Heart left ventricle (tissue), 16 donors: ENCODE data around the gene METRNL. TPM values are rescaled to one million over a fixed set of nuclear protein-coding genes. Genes with fewer than 3 reads are reported as not detected.

Experiments
- ATAC-seq, 4 donors: fragments of 200-7000 bp; cut with Tn5 transposase; one replicate each; pipeline ENCODE4 v1.9.1; 2020 to 2022; ENCODE audit warnings: moderate library complexity in 4 of 4, mild to moderate bottlenecking in 3 of 4, moderate number of reproducible peaks in 1 of 4
- DNase-seq, 5 donors: peaks; one replicate each; pipeline ENCODE4 v3.0.0-alpha.2; 2020
- H3K27ac ChIP-seq, 12 donors: fragments of 200-600 bp; sonication (generic) in 4 of 12; one replicate each; pipeline versions ENCODE4 v1.5.0 to v1.8.0; 2016 to 2022; ENCODE audit warnings: mild to moderate bottlenecking in 2 of 12
- H3K27me3 ChIP-seq, 9 donors: fragments of 200-600 bp; sonication (generic) in 2 of 9; one replicate each; pipeline versions ENCODE4 v1.5.1 to v1.8.0; 2016 to 2022; ENCODE audit warnings: mild to moderate bottlenecking in 3 of 9
- H3K36me3 ChIP-seq, 9 donors: fragments of 200-600 bp; sonication (generic) in 2 of 9; one replicate each; pipeline versions ENCODE4 v1.5.0 to v1.8.0; 2018 to 2022; ENCODE audit warnings: mild to moderate bottlenecking in 2 of 9
- H3K4me1 ChIP-seq, 12 donors: fragments of 200-600 bp; sonication (generic) in 4 of 12; one replicate each; pipeline versions ENCODE4 v1.5.0 to v1.8.0; 2016 to 2022; ENCODE audit warnings: mild to moderate bottlenecking in 3 of 12
- H3K4me3 ChIP-seq, 12 donors: fragments of 200-600 bp; sonication (generic) in 4 of 12; one replicate each; pipeline versions ENCODE4 v1.5.0 to v1.8.0; 2017 to 2022; ENCODE audit warnings: mild to moderate bottlenecking in 9 of 12, moderate library complexity in 4 of 12
- H3K9me3 ChIP-seq, 12 donors: fragments of 200-600 bp; sonication (generic) in 4 of 12; one replicate each; pipeline versions ENCODE4 v1.5.0 to v1.8.0; 2016 to 2022; ENCODE audit warnings: mild to moderate bottlenecking in 1 of 12
- POLR2A ChIP-seq, 2 donors: fragments of 450-650 bp; IDR thresholded peaks; one replicate each; pipeline ENCODE4 v1.6.1; 2017; ENCODE audit warnings: antibody characterized with exemption in 2 of 2, mild to moderate bottlenecking in 2 of 2, moderate library complexity in 2 of 2
- WGBS, 4 donors: extraction: QIAGEN DNeasy Blood & Tissue Kit in 2 of 4; methylation state at CpG; one replicate each; pipeline versions ENCODE4 v1.1.5 to v1.1.7; 2013 to 2018; 5-methylcytosine and 5-hydroxymethylcytosine counted together
- intact Hi-C, 10 donors: fragments of 100-400 bp; cut with DNase I; formaldehyde crosslinking; loops; one replicate each; pipeline versions ENCODE4 v1.11.1 to v1.14.2; 2022
- polyA plus RNA-seq, 2 donors: library from polyadenylated mRNA; stranded (reverse); fragments of 200-250 nt; gene quantifications; one replicate each; pipeline ENCODE4 v1.2.3, GENCODE V29; 2013
- total RNA-seq, 9 donors: library from RNA; depleted of rRNA in 2 of 9; stranded (reverse); fragments of >200 nt in 2 of 9; fragmentation: NEBNext Ultra II Directional in 3 of 9; extraction: Animal tissue kit (Norgen Biotek cat#: 25700) in 3 of 9; gene quantifications; one replicate each; pipeline versions ENCODE4 v1.1.0 to v1.2.4, GENCODE V29; 2016 to 2023
- TF ChIP-seq, protein P1 (sequence below), 12 donors: fragments of 200-600 bp; sonication (generic) in 4 of 12; IDR thresholded peaks; one replicate each; pipeline versions ENCODE4 v1.5.0 to v1.8.0; 2018 to 2022; ENCODE audit warnings: antibody characterized with exemption in 12 of 12, mild to moderate bottlenecking in 5 of 12
- donor health status: ischemic (EF 13 %, LVEDD 7.1; RV severe dilation, severe dysfunction).
- donor health status: healthy with polysubstance abuse.
- donor health status: DM: no; HTN: yes; CAD: no.
- donor health status: DM: no; HTN: no; CAD: no.
- donor health status: ischemic (EF 25% LVEDD 6.9; RV normal size, moderate dysfunction).
- donor health status: ischemic (EF 25% LVEDD 5.7; RV mildly dilated, moderate dysfunction).
- donor health status: healthy.
- donor health status: DM: yes; HTN: yes; CAD: no.
- donor health status: ischemic (EF 35%, LVEDD 5.7; RV mildly dilated, moderate dysfunction).
- donor health status: nonischemic (EF 11% LVEDD 7.7; RV severe dilation, severe dysfunction).
- donor health status: DM: yes; HTN: yes; CAD: no.
- donor health status: PGD.
- donor health status: ischemic (EF 29% LVEDD 5.4; RV normal size, mild dysfunction).
- donor health status: nonischemic (EF 23%, LVEDD 6.1; RV moderate dilation, normal function).

The METRNL gene
- total and polyA plus RNA-seq, 11 donors, result 59.4 to 144 (median 79.5) TPM

DNA sequence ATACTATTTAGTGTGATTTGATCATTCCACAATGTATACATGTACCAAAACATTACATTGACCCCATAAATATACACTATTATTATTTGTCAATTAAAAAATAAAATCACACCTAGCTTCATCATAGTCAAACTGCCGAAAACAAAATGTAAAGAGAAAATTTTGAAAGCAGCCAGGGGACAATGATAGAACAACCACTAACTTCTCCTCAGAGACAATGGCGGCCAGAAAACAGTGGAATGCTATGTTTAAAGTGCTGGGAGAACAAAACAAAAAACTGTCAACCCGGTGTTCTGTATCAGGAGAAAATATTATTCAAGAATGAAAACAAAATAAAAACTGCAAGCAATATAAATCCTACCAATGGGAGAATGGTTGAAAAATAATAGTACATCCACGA lies 63.2 kb downstream of the METRNL start:
- WGBS, 4 donors, result 92 to 96% (median 93%) methylated on average over 4 of the region's 4 CpGs
- no peak for TF ChIP-seq POLR2A (IDR thresholded peaks at IDR 0.05)
- TF ChIP-seq, protein P1, sequence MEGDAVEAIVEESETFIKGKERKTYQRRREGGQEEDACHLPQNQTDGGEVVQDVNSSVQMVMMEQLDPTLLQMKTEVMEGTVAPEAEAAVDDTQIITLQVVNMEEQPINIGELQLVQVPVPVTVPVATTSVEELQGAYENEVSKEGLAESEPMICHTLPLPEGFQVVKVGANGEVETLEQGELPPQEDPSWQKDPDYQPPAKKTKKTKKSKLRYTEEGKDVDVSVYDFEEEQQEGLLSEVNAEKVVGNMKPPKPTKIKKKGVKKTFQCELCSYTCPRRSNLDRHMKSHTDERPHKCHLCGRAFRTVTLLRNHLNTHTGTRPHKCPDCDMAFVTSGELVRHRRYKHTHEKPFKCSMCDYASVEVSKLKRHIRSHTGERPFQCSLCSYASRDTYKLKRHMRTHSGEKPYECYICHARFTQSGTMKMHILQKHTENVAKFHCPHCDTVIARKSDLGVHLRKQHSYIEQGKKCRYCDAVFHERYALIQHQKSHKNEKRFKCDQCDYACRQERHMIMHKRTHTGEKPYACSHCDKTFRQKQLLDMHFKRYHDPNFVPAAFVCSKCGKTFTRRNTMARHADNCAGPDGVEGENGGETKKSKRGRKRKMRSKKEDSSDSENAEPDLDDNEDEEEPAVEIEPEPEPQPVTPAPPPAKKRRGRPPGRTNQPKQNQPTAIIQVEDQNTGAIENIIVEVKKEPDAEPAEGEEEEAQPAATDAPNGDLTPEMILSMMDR (IDR thresholded peaks at IDR 0.05), result no peak
- ATAC-seq (no peak), DNase-seq (no peak)
- intact Hi-C loops, result no loop called here
- H3K4me1 ChIP-seq, result peaks cover 0 to 11% (median 5%) of the 10 kb centered on the region in 12 donors
- no peak overlapping the region for H3K27ac ChIP-seq
- no peaks in the 10 kb centered on the region for H3K36me3 ChIP-seq
- H3K27me3 ChIP-seq, result peaks cover 0 to 1% (median 0%) of the 10 kb centered on the region in 9 donors
- peaks cover 0 to 9% (median 0%) of the 10 kb centered on the region in 12 donors for H3K9me3 ChIP-seq
- H3K4me3 ChIP-seq, result no peak overlapping the region

DNA sequence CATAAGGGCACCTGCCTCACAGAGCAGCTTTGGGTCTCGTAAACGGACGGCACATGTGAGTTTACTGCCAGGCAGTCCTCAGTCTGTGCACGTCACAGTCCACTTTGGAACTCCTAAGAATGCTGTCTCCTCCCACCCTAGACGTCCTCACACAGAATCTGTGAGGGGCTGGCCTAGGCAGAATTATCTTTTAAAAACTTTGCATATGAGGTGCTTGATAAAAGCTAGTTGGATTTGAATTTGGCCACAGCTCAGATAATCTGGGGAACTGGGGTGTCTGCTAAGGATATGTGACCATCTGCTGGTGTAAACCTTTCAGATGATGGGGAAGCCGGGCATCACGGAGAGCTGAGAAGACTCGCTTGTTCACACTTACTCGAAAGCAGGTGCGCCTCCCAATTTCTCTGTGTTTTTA lies 64.4 kb downstream of the METRNL start:
- Histone ChIP-seq H3K27me3 (no peaks in the 10 kb centered on the region), H3K9me3 (peaks cover 0 to 9% (median 0%) of the 10 kb centered on the region in 12 donors), H3K27ac (no peak overlapping the region), H3K36me3 (no peaks in the 10 kb centered on the region), H3K4me3 (no peak overlapping the region), H3K4me1 (peaks cover 0 to 11% (median 5%) of the 10 kb centered on the region in 12 donors)
- TF ChIP-seq POLR2A (IDR thresholded peaks at IDR 0.05), result no peak
- TF ChIP-seq, protein P1 (IDR thresholded peaks at IDR 0.05), result no peak
- 86 to 94% (median 92%) methylated on average over 10 of the region's 10 CpGs for WGBS, 4 donors
- DNase-seq (no peak), ATAC-seq (no peak)
- intact Hi-C loops, result no loop called here

Other genes with a start within 250 kb of the METRNL start
- under 1 TPM in 2 of 9 donors, not detected in 7; 0.31 to 0.38 TPM for gene ZNF750, start 239.6 kb upstream of the METRNL start, total RNA-seq
- under 1 TPM; 0.08 to 0.17 TPM for gene ZNF750, start 239.6 kb upstream of the METRNL start, polyA plus RNA-seq